ENCODE measurements around the gene EME1.

Gene EME1

GRCh38 chr17:50428831-50429424 lies 55.9 kb downstream of the EME1 start:
- no peak for DNase-seq

- no peak for DNase-seq
These were observed 56.8 kb downstream of the EME1 start for GRCh38 chr17:50429793-50430192.

Measured in NCI-H526 treated with DMSO at 0.1 percent for 48 hours (cell line).